PFSK-1 (cell line): ENCODE results near the gene TNP1.

Experiments used
- TAF1 ChIP-seq: IDR thresholded peaks from 2 replicates; pipeline ENCODE4 v1.6.1; 2012; ENCODE audit warnings: low read length, control low read depth, borderline replicate concordance; ENCODE audit not compliant: insufficient read depth
- TF ChIP-seq, protein P1 (sequence below), 2 experiments: IDR thresholded peaks; 2 replicates each; pipeline versions ENCODE4 v1.6.1 to v1.8.0; 2011 to 2012; ENCODE audit warnings: low read depth in 2 of 2, low read length in 2 of 2, control low read depth in 1 of 2, inconsistent platforms in 1 of 2, mild to moderate bottlenecking in 1 of 2, moderate library complexity in 1 of 2; ENCODE audit not compliant: insufficient read depth in 1 of 2

DNA sequence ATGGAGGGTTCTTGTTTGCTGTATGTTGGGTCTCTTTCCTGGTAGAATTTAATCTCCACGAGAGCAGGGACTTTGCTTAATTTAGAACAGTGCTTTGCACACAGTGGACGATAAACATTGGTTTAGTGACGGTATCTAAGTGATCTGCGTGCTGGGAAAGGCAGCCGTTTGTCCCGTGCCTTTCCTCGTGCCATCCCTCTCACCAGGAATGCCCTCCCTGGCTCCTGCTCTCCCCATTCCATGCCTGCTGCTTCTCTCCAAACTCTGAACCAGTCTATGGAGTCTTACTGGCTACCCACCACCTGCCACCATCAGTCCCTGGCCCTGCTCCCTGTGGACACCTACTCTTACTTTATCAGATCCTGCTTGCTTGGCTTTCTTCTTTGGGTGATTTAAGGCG, 27.3 kb upstream of the TNP1 start:
- no peak for TF ChIP-seq TAF1
- TF ChIP-seq, protein P1, sequence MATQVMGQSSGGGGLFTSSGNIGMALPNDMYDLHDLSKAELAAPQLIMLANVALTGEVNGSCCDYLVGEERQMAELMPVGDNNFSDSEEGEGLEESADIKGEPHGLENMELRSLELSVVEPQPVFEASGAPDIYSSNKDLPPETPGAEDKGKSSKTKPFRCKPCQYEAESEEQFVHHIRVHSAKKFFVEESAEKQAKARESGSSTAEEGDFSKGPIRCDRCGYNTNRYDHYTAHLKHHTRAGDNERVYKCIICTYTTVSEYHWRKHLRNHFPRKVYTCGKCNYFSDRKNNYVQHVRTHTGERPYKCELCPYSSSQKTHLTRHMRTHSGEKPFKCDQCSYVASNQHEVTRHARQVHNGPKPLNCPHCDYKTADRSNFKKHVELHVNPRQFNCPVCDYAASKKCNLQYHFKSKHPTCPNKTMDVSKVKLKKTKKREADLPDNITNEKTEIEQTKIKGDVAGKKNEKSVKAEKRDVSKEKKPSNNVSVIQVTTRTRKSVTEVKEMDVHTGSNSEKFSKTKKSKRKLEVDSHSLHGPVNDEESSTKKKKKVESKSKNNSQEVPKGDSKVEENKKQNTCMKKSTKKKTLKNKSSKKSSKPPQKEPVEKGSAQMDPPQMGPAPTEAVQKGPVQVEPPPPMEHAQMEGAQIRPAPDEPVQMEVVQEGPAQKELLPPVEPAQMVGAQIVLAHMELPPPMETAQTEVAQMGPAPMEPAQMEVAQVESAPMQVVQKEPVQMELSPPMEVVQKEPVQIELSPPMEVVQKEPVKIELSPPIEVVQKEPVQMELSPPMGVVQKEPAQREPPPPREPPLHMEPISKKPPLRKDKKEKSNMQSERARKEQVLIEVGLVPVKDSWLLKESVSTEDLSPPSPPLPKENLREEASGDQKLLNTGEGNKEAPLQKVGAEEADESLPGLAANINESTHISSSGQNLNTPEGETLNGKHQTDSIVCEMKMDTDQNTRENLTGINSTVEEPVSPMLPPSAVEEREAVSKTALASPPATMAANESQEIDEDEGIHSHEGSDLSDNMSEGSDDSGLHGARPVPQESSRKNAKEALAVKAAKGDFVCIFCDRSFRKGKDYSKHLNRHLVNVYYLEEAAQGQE (IDR thresholded peaks at IDR 0.05; ENCODE audit: insufficient read depth in 1 of 2, low read depth in 2 of 2, low read length in 2 of 2) = no peak
